GM15510 (cell line): ENCODE measurements around the gene PHKB.

Experiments used
- POLR2A ChIP-seq: IDR thresholded peaks from 3 replicates; pipeline ENCODE4 v1.6.1; 2011; ENCODE audit warnings: borderline replicate concordance; ENCODE audit not compliant: insufficient read length; ENCODE audit errors: extremely low read depth

PHKB gene

DNA sequence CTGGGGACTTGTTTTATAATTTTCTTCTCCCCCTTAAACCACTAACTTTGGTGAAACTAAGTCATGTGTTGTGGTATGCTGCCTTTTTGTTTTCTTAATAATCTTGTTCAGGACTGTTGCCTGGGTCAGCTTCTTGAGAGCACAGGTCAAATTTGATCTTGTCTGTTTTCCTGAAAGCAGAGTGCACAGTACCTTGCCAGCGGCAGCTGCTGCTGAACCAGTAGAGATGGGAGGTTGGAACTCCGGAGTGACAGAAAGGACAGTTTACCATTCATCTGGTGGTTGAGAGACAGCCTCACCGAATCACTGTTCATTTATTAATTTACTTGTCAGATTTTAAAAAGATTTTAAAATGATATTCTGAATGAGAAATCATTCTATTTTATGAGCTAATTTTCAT lies 125.0 kb downstream of the PHKB start:
- TF ChIP-seq POLR2A = no peak

DNA sequence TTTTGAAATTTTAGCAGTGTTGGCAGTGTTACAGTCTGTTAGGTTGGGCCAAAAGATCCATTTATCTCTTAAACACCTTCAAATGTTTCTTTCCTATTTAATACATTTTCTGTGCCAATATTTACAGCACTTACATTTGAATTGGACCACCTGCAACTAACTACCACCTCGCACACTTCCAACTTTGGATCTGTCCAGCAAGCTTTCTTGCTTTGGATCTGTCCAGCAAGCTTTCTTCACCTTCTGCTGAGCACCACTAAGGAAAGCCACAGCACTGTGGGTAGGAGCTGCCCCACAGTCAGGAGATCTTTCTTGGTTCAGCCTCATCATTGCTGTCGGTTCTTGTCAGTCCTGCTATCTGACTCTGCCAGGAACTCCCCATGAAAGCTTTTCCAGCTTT lies 129.3 kb downstream of the PHKB start:
- no peak for TF ChIP-seq POLR2A

DNA sequence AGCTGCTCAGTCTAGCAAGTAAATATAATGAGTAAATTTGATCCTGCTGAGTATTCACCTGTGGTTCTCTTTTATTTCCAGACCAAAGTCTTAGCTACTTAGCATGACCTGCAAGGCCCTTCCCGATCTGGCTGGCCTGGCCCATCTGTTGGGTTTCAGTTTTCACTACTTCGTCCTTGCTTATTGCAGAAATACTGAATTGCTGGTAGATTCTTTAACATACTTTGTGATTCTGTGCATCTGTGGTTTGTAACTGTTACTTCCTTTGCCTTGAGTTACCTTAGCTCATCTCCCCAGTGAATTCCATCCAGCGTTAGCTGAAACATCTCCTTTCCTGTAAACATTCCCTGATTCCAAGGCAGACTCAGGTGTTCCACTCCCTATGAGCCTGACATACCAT lies 131.1 kb downstream of the PHKB start:
- no peak for TF ChIP-seq POLR2A

DNA sequence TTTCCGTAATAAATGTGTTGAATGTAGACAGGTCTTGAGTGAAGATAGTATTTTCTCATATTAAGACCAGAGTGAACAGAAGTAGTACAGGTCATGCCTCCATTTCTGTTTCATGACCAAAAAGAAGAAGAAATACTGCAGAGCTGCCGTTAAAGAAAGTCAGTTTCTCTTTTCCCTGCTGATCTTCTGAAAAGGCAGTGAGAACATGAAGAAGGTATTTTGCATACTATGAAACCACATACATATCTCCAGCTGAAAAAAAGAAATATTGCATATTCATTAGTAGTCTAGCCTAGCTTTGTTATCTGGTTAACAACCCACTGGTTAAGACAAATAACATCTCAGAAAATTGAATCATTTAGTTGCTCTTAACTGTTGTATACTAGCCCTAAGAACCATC lies 138.4 kb downstream of the PHKB start:
- TF ChIP-seq POLR2A = no peak

DNA sequence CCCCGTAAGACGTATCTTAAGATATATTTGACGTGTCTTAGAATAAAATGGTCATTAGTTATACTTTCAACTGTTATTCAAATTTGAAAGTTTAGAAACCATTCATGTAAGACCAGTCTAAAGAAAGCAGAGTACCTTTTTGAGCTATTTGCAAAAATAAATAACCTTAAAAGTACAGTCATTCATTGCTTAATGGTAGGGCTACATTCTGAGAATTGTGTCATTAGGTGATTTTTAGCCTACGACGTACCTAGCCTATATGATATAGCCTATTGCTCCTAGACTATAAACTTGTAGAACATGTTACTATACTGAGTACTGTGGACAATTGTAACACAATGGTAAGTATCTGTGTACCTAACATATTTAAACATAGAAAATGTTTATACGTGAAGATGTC lies 139.2 kb downstream of the PHKB start:
- no peak for TF ChIP-seq POLR2A

DNA sequence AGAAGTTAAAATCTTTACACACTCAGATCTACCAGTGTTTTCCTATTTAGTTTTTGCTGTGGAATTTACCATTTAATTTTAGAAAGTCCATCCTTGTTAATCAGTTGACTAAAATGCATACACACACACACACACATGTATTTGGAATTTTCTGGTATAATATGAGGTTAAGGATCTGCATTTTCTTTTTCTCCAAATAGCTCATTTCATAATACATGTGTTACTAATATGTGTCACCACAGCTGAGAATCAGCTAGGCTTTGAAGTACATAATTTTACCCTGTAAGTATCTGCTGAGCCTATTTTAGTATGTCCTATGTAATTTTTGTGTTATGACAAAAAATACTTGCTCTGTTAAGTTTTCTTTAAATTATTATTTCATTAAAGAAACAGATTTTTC lies 143.2 kb downstream of the PHKB start:
- TF ChIP-seq POLR2A = no peak

DNA sequence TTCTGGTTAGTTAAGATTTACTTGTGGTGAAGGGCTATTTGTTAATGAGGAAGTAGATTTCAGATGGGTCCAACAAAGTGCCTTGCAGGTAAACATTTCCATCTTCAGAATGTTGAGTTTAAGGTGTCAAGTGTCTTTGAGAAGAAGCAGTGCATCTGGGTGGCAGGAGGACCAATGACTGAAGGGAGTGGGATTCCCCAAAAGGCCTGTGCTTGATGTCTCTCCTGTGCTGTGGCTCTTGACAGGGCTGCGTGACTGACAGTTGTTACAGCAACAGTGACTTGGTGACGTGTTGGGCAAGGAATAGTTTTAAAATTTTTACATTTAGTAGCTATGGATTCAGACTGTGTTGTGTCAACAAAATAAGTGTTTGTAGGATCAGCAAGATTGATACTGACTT lies 149.9 kb downstream of the PHKB start:
- TF ChIP-seq POLR2A = no peak

DNA sequence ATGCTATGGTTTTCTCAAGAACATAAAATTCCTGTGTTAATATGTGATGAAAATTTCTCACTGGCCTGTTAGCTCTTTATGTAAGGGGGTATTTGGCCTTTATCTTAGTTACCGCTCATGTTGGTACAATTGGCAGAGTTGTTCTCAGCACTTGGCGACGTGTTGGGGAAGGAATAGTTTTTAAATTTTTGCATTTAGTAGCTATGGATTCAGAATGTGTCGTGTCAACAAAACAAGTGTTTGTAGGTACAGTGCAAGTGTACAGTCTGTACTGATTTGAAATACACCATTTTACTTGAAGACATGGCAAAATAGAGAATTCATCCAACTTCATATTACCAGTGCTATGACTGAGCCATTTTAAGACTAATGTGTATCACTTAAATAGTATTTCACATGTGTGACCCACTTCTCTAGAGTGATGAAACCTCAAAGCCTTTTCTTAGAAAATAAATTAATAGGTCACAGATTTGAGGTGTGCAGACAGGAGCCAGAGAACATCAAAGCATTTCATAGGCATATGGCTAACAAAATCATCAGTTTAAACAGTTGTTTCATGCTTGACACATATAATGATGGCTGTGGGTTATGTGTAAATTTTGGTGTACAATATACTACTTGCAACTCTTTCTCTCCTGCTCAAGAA lies 150.8 kb downstream of the PHKB start:
- no peak for TF ChIP-seq POLR2A

DNA sequence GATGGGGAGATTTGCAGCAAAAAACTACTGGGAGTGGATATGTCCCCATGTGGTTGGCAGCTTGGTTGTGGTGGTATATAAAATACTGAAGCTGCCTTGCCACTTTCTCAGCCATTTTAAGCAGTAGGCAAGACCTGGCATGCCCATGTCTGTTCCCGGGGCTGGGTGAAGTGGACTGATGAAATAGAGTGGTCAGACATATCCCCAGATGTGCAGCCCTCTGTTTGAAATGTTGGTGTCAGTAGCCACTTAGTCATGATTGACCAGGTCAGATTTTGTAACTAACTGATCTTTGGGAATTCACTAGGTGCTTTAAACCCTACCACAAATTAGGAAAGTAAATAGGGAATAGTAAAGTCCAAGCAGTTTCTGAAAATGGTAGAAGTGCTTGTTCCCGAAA lies 151.6 kb downstream of the PHKB start:
- TF ChIP-seq POLR2A = no peak

DNA sequence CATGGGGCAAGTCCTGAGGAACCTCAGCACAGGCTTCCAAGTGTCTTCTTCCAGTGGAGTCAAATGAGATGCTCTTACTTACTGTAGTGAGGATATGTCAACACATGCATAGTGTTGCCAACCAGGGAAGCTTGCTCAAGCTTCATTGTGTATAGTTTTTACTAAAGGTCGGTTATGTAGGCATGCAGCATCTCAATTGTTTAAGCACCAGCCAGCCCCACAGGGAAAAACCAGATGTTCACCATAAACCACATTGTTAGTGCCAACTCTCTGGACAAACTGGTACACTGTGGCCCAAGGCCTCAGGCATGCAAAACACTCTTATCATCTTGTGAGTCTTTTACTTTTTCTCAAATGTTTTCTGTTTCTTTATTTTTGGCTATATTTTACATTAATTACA lies 152.1 kb downstream of the PHKB start:
- no peak for TF ChIP-seq POLR2A

DNA sequence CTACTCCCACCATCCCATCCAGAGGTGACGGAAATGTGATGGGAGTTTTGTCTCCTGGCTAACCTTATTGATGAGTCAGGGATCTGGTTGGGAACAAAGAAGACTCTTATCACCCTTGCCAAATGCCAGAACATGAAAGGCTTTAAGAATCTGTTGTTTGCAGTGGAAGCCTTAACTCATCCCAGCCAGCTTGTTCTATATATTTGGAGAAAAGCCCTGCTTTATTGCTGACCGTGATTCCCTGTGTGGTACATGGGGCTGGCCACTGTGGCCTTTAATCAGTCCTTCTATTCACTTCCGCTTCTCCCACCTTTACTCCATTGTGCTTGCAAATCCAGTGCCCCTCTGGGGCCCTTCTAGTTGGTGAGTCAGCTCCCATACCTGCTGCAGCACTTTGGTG lies 156.6 kb downstream of the PHKB start:
- no peak for TF ChIP-seq POLR2A

DNA sequence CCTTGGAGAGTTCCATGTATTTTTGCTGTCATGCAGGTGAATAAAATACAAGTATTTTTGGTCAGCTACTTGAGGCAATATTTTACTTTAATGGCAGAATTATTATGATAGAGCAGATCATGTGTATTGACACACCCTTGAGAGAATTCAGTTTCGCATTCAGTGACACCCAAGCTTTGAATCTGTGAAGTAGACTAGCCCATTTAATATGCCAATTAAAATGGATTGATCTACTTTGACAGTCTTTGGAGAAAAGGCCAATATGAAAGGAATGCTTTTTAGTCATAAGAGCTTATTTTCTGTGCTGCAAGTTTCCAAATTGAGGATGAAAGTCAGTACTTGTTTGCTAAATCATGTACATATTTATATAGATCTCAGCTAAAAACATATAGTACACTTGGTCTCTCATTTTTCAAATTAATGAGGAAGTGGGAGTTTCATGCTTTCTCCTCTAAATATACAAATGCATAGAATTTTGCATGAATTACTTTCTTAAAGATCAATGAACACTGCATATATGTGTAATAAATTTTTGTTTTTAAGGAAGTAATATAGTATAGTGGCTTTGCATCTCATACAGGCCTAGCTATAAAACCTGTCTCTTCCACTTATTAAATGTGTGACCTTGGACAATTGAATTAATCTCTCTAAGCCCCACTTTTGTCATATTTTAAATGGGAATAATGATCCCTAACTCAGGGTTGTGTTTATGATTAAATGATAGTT lies 161.5 kb downstream of the PHKB start:
- TF ChIP-seq POLR2A = no peak

DNA sequence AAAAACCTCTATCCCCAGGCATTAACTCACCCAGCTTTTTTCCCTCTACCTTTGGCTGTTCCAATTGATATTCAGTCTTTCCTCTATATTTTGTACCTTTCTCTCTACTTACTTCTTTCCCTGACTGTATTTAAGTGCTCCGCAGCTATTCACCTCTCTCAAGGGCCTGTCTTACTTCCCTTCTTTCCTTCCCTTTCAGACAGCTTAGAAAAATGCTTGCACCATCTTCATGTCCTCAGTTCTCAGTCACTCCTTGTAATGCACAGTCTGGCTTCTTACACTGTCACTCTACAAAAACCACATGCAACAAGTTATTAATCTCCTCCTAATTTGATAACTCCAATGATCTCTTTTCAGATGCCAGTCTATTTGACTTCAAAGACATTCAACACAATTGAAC lies 163.4 kb downstream of the PHKB start:
- TF ChIP-seq POLR2A = no peak

DNA sequence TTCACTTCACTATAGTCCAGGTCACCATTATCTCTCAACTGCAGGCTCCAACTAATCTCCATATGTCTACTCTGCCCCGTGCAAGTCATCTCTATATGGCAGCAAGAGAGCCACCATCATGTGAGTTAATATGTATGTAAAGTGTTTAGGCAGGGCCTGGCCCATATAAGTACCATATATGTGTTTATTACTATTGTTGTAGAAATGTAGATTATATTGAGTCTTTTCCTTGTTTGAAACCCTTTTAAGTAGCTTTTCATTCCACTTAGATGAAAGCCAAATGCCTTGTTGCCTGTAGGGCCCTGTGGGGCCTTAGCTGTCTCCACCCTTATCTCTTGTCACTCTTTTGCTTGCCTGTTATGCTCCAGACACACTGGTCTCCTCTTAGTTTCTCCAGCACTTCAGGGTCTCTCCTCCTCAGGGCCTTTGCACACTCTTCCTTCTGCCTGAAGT lies 164.0 kb downstream of the PHKB start:
- TF ChIP-seq POLR2A = no peak

DNA sequence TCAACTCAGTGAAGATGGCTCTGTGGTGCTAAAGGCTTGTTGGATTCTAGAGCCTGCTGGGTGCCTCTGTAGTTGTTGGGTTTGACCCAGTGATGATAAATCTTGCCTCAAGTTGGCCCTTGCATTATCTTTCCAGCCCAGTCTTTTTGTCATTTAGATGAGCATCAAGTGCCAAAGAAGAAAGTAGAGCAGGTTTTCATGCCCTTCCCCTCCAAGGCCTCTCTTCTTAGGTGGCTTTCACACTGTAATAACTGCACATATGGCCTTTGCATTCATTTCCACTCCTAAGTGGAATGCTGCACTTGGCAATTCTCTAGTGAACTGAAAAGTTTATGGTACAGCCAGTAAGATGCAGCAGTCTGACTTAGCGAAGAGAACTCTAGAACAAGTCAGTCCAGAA lies 165.1 kb downstream of the PHKB start:
- no peak for TF ChIP-seq POLR2A

DNA sequence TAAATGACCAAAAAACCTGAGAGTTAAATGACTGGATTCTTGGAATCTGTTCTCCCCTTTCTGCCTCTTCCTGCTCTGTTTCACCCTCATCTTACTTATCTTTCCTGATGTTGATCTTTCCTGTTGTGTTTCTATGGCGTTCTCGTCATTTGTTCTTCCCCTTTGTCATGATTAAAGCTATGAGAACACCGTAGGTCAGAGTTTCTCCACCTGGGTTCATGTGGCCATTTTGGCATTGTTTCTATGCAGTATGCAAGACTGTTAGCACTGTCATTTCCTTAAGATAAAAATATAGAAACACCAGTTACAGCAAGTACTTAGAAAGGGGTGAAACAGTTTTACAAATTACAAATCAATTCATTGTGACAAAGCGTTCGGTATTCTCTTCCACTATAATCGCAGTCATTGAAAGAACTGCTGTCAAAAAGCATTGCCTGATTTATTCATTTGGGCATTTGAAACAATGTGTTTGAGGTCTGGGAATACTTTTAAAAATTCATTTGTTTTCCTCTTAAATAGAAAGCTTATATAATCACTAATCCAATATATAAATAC lies 166.0 kb downstream of the PHKB start:
- no peak for TF ChIP-seq POLR2A
